ENCODE measurements around the gene HEPHL1.

Gene HEPHL1

DNA sequence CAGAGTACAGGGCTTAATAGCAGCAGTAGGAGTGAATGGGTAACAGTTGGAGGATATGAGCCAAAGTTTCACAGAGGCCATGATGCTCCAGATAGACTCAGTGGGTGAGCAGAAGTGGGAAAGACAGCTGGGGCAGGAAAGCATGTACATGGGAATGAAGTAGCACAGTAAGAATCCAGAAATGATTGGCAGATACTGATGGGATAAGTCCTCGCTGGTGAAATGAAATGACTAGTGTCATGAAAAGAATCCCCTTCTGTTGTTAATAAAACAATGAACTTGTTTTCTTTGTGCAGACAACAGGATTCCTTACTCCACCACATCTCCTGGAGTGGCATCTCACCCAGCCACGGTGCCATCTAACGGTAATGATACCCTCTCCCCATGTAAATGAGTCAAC, 90.1 kb downstream of the HEPHL1 start:
- no peaks in the 10 kb centered on the region for H3K27me3 ChIP-seq (replicated peaks; ENCODE audit: insufficient read depth, low read length)
- no peak overlapping the region for H3K27ac ChIP-seq (ENCODE audit: low read length)
- no peaks in the 10 kb centered on the region for H3F3A ChIP-seq (ENCODE audit: insufficient read depth, low read length)
- DNase-seq = no peak
- H3K4me2 ChIP-seq (ENCODE audit: low read depth, low read length) = no peak overlapping the region
- H4K20me1 ChIP-seq (ENCODE audit: insufficient read depth, low read length) = no peaks in the 10 kb centered on the region
- no peaks in the 10 kb centered on the region for H3K4me1 ChIP-seq (ENCODE audit: low read length)
- H3K79me2 ChIP-seq (ENCODE audit: low read length) = no peaks in the 10 kb centered on the region
- TF ChIP-seq, protein P1, sequence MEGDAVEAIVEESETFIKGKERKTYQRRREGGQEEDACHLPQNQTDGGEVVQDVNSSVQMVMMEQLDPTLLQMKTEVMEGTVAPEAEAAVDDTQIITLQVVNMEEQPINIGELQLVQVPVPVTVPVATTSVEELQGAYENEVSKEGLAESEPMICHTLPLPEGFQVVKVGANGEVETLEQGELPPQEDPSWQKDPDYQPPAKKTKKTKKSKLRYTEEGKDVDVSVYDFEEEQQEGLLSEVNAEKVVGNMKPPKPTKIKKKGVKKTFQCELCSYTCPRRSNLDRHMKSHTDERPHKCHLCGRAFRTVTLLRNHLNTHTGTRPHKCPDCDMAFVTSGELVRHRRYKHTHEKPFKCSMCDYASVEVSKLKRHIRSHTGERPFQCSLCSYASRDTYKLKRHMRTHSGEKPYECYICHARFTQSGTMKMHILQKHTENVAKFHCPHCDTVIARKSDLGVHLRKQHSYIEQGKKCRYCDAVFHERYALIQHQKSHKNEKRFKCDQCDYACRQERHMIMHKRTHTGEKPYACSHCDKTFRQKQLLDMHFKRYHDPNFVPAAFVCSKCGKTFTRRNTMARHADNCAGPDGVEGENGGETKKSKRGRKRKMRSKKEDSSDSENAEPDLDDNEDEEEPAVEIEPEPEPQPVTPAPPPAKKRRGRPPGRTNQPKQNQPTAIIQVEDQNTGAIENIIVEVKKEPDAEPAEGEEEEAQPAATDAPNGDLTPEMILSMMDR (IDR thresholded peaks at IDR 0.05; ENCODE audit: low read length) = no peak
- no peak for TF ChIP-seq EZH2 (optimal IDR thresholded peaks at IDR 0.05; ENCODE audit: low read depth, low read length)
- TF ChIP-seq EZH2phosphoT487 (IDR thresholded peaks at IDR 0.05; ENCODE audit: low read length) = no peak
- H3K9me3 ChIP-seq (replicated peaks; ENCODE audit: insufficient read depth, low read length) = no peaks in the 10 kb centered on the region
- H2AFZ ChIP-seq (ENCODE audit: low read length) = no peak overlapping the region
- no peak overlapping the region for H3K4me3 ChIP-seq (ENCODE audit: low read length)
- H3K36me3 ChIP-seq (replicated peaks; ENCODE audit: insufficient read depth, low read length) = no peaks in the 10 kb centered on the region
- no peaks in the 10 kb centered on the region for H3K9me2 ChIP-seq (replicated peaks; ENCODE audit: insufficient read depth, low read length)
- no peak overlapping the region for H3K9ac ChIP-seq (ENCODE audit: low read length)

DNA sequence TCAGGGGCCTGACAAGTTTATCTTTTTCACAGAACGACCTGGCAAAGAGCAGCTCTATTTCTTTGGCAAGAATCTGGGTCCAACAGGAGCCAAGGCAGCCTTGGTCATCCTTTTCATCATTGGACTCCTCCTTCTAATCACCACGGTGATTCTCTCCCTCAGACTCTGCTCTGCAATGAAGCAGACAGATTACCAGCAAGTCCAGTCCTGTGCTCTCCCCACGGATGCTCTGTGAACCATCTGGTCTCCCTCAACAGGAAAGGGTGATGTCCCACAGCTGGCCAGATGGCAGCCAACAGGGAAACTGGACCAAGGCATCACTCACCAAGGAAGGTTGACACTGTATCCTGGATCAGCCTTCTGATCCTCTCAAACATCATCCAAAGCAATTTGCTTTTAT, 90.5 kb downstream of the HEPHL1 start:
- H3K27ac ChIP-seq (ENCODE audit: low read length) = no peak overlapping the region
- H3K9ac ChIP-seq (ENCODE audit: low read length) = no peak overlapping the region
- no peak overlapping the region for H3K4me2 ChIP-seq (ENCODE audit: low read depth, low read length)
- H3K27me3 ChIP-seq (replicated peaks; ENCODE audit: insufficient read depth, low read length) = no peaks in the 10 kb centered on the region
- H4K20me1 ChIP-seq (ENCODE audit: insufficient read depth, low read length) = no peaks in the 10 kb centered on the region
- no peaks in the 10 kb centered on the region for H3K4me1 ChIP-seq (ENCODE audit: low read length)
- no peaks in the 10 kb centered on the region for H3K36me3 ChIP-seq (replicated peaks; ENCODE audit: insufficient read depth, low read length)
- no peaks in the 10 kb centered on the region for H3K9me3 ChIP-seq (replicated peaks; ENCODE audit: insufficient read depth, low read length)
- no peak for DNase-seq
- no peaks in the 10 kb centered on the region for H3F3A ChIP-seq (ENCODE audit: insufficient read depth, low read length)
- H3K79me2 ChIP-seq (ENCODE audit: low read length) = no peaks in the 10 kb centered on the region
- no peak overlapping the region for H3K4me3 ChIP-seq (ENCODE audit: low read length)
- H3K9me2 ChIP-seq (replicated peaks; ENCODE audit: insufficient read depth, low read length) = no peaks in the 10 kb centered on the region
- H2AFZ ChIP-seq (ENCODE audit: low read length) = no peak overlapping the region
- TF ChIP-seq EZH2 (optimal IDR thresholded peaks at IDR 0.05; ENCODE audit: low read depth, low read length) (no peak), EZH2phosphoT487 (IDR thresholded peaks at IDR 0.05; ENCODE audit: low read length) (no peak)
- TF ChIP-seq, protein P1 (IDR thresholded peaks at IDR 0.05; ENCODE audit: low read length) = no peak

DNA sequence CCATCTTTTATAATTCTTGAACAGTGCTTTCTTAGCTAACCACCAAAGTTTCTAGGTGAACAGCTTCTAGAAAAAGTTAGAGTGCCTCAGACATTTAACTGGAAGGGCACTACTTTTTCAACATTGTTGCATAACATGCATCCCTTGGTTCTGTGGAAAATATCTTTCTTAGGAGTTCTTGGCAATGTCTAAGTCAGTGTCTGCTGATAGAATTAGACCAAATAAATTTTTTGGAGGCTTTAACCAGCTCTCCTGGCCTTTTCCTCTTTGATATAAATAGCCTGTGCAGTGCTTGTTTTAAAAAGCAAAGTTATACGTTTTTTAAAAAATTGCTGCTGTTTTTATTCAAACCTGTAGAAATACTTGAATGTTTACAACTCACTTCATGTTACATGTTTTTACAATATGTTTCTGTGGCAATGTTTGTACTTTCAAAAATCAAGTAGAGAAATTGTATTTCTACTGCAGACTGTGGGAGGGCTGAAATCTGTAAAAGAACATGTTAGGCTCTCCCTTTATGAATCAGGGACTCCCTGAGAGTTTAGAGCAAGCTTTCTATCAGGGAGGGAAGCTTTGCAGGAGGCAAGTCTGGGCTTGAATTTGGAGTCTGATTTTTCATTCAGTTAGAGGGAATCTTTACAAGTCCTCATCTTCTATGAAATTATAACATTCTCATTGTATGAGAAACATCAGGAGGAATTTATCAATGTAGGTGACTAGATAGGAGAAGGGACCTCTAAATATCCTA, 91.2 kb downstream of the HEPHL1 start:
- Histone ChIP-seq H3K4me2 (ENCODE audit: low read depth, low read length) (no peak overlapping the region), H3K27me3 (replicated peaks; ENCODE audit: insufficient read depth, low read length) (no peaks in the 10 kb centered on the region), H3F3A (ENCODE audit: insufficient read depth, low read length) (no peaks in the 10 kb centered on the region), H3K9me3 (replicated peaks; ENCODE audit: insufficient read depth, low read length) (no peaks in the 10 kb centered on the region), H3K79me2 (ENCODE audit: low read length) (no peaks in the 10 kb centered on the region), H3K4me1 (ENCODE audit: low read length) (no peaks in the 10 kb centered on the region), H3K36me3 (replicated peaks; ENCODE audit: insufficient read depth, low read length) (no peaks in the 10 kb centered on the region), H3K27ac (ENCODE audit: low read length) (no peak overlapping the region), H3K4me3 (ENCODE audit: low read length) (no peak overlapping the region), H4K20me1 (ENCODE audit: insufficient read depth, low read length) (no peaks in the 10 kb centered on the region), H2AFZ (ENCODE audit: low read length) (no peak overlapping the region), H3K9ac (ENCODE audit: low read length) (no peak overlapping the region), H3K9me2 (replicated peaks; ENCODE audit: insufficient read depth, low read length) (no peaks in the 10 kb centered on the region)
- no peak for DNase-seq
- TF ChIP-seq EZH2 (optimal IDR thresholded peaks at IDR 0.05; ENCODE audit: low read depth, low read length) (no peak), EZH2phosphoT487 (IDR thresholded peaks at IDR 0.05; ENCODE audit: low read length) (no peak)
- TF ChIP-seq, protein P1 (IDR thresholded peaks at IDR 0.05; ENCODE audit: low read length) = no peak
